ENCODE results near the gene PIK3CD. TPM values are rescaled to one million over a fixed set of nuclear protein-coding genes. Genes with fewer than 3 reads are reported as not detected.

PIK3CD gene
- total and polyA plus RNA-seq, 2 of the 8 experiments (the other 6 are each of a cell fraction or from before 2014, with no cell fraction given): 20.6 to 24.1 TPM

- H4K20me1 ChIP-seq (replicated peaks in 1 of 2; ENCODE audit: control insufficient read depth in 1 of 2, insufficient read depth in 2 of 2, low read length in 2 of 2): peaks cover 0 to under 1% of the 10 kb centered on the region in 2 experiments
- 90% methylated on average over 5 of the region's 5 CpGs; no CpG with 5 or more reads in 1 of the 2 experiments for WGBS, 2 experiments (ENCODE audit: extremely low coverage in 1 of 2, insufficient coverage in 1 of 2, insufficient read length in 1 of 2, insufficient replicate concordance in 2 of 2, low coverage in 1 of 2, low lambda C conversion rate in 2 of 2, missing lambda C conversion rate in 1 of 2)
- no peak overlapping the region for H3K4me2 ChIP-seq (ENCODE audit: insufficient read depth in 1 of 2, low read depth in 2 of 2, low read length in 2 of 2)
- no peaks in the 10 kb centered on the region for H3K27me3 ChIP-seq (replicated peaks in 1 of 4; ENCODE audit: control insufficient read depth in 3 of 4, extremely low read depth in 1 of 4, insufficient read depth in 3 of 4, low read length in 3 of 4)
- H3K4me1 ChIP-seq (replicated peaks in 1 of 4; ENCODE audit: control insufficient read depth in 3 of 4, insufficient read depth in 4 of 4, low read length in 3 of 4): no peaks in the 10 kb centered on the region
- no peaks in the 10 kb centered on the region; the same call in 1 of the 2 replicates for H3K79me1 ChIP-seq (ENCODE audit: low read depth, low read length)
- no peak overlapping the region for H3K4me3 ChIP-seq (ENCODE audit: extremely low read depth in 1 of 4, insufficient read depth in 2 of 4, low read depth in 3 of 4, low read length in 4 of 4)
- POLR2A ChIA-PET (ENCODE audit: partially characterized antibody): interaction anchor here (0.6 kb wide), 1 partner anchor 20 kb away, joined by 3 read pairs; no protein-coding TSS in a partner anchor
- no peak overlapping the region for H3K56ac ChIP-seq (replicated peaks; ENCODE audit: insufficient read length, low read depth, low read length)
- no peak overlapping the region for H2BK12ac ChIP-seq (ENCODE audit: low read depth, low read length)
- no peak overlapping the region for H3K14ac ChIP-seq (ENCODE audit: insufficient read length)
- no peak overlapping the region for H4K91ac ChIP-seq (replicated peaks; ENCODE audit: insufficient read length, low read length)
- H3K79me2 ChIP-seq (ENCODE audit: control insufficient read depth in 1 of 2, insufficient read depth in 2 of 2, low read length in 2 of 2): no peaks in the 10 kb centered on the region
- H3K18ac ChIP-seq (ENCODE audit: extremely low read depth, low read length): no peak overlapping the region
- FAIRE-seq (no peak), DNase-seq (ENCODE audit: low read depth in 1 of 2, low spot score in 2 of 2) (no peak)
- no peak overlapping the region for H2AFZ ChIP-seq (ENCODE audit: low read length)
- H3K36me3 ChIP-seq (ENCODE audit: control insufficient read depth in 2 of 4, insufficient read depth in 4 of 4, low read length in 3 of 4): peaks cover 35 to 88% (median 64%) of the 10 kb centered on the region in 4 experiments
- TF ChIP-seq GABPA (IDR thresholded peaks at IDR 0.05; ENCODE audit: borderline replicate concordance, insufficient read depth, low read length) (no peak), SP1 (IDR thresholded peaks at IDR 0.05; ENCODE audit: low read depth, low read length) (no peak), USF2 (IDR thresholded peaks at IDR 0.05; ENCODE audit: low read length) (no peak), KDM1A (IDR thresholded peaks at IDR 0.05; ENCODE audit: borderline replicate concordance, low read length) (no peak), SRF (IDR thresholded peaks at IDR 0.05; ENCODE audit: low read depth, low read length) (no peak), CBX8 (IDR thresholded peaks at IDR 0.05; ENCODE audit: borderline replicate concordance, low read depth, low read length) (no peak)
- H2BK120ac ChIP-seq (replicated peaks; ENCODE audit: low read depth, low read length): no peak overlapping the region
- H2BK15ac ChIP-seq (ENCODE audit: low read length): no peak overlapping the region
- no peak overlapping the region for H2AK5ac ChIP-seq (ENCODE audit: low read depth, low read length)
- H2BK20ac ChIP-seq (ENCODE audit: low read length): no peak overlapping the region
- H2BK5ac ChIP-seq (ENCODE audit: low read depth, low read length): no peak overlapping the region
- no peak overlapping the region for H3K4ac ChIP-seq (replicated peaks; ENCODE audit: insufficient read length, low read depth, low read length)
- CTCF ChIA-PET (ENCODE audit: partially characterized antibody): interaction anchor here (1.0 to 3.6 kb wide), 6 partner anchors 9 to 132 kb away, joined by 3 to 30 read pairs (median 4); no protein-coding TSS in a partner anchor
- no peak overlapping the region for H4K8ac ChIP-seq (ENCODE audit: extremely low read depth, insufficient read depth, low read length)
- H3K9me3 ChIP-seq (ENCODE audit: insufficient read depth in 2 of 2, low read depth in 1 of 2, low read length in 1 of 2): peaks cover 0 to 4% of the 10 kb centered on the region in 2 experiments; a peak in 2 of 4 replicates
- no peak overlapping the region for H3K23ac ChIP-seq (ENCODE audit: insufficient read length)
- H3K27ac ChIP-seq (ENCODE audit: low read depth, low read length): no peak overlapping the region
- H3K23me2 ChIP-seq (ENCODE audit: low read depth, low read length): no peaks in the 10 kb centered on the region
- no peak overlapping the region for H4K5ac ChIP-seq (ENCODE audit: insufficient read length, low read depth, low read length)
- no peak overlapping the region for H3K9ac ChIP-seq (replicated peaks in 1 of 4; ENCODE audit: extremely low read depth in 1 of 4, low read depth in 3 of 4, low read length in 3 of 4)
Observed at GRCh38 chr1:9736241-9736640, 84.7 kb downstream of the PIK3CD start.

All from H1 (cell line).